Activated T-helper 2 cell treated with anti-CD3 and anti-CD28 coated beads, Interferon-gamma antibody, Interleukin-2, Interleukin-4, amounts not matched to agents 10 μg/mL and 5 μg/mL and 100 μg/mL, durations not matched to agents 14 hours and 24 hours and 36 hours (primary cell): ENCODE data around the gene TEX29. TPM values are rescaled to one million over a fixed set of nuclear protein-coding genes. Genes with fewer than 3 reads are reported as not detected.

Experiments
- DNase-seq: peaks from one replicate; pipeline ENCODE4 v3.0.0; 2021; ENCODE audit warnings: low spot score
- H3K27ac Mint-ChIP-seq: one replicate; pipeline ENCODE4 v1.8.0; 2021; ENCODE audit warnings: mixed read lengths
- H3K27me3 Mint-ChIP-seq: one replicate; pipeline ENCODE4 v1.8.0; 2021; ENCODE audit warnings: low read depth, mixed read lengths
- H3K36me3 Mint-ChIP-seq: one replicate; pipeline ENCODE4 v1.8.0; 2021; ENCODE audit warnings: low read depth, mixed read lengths
- H3K4me1 Mint-ChIP-seq: one replicate; pipeline ENCODE4 v1.8.0; 2021; ENCODE audit warnings: low read depth, mixed read lengths
- H3K4me3 Mint-ChIP-seq: one replicate; pipeline ENCODE4 v1.8.0; 2021; ENCODE audit warnings: low read depth, mild to moderate bottlenecking, moderate library complexity, mixed read lengths
- H3K9me3 Mint-ChIP-seq: one replicate; pipeline ENCODE4 v1.8.0; 2021; ENCODE audit warnings: mixed read lengths
- intact Hi-C: fragments of 100-400 bp; cut with micrococcal nuclease; formaldehyde crosslinking; loops from one replicate; pipeline ENCODE4 v1.15.1; 2023
- total RNA-seq: library from RNA; stranded (reverse); gene quantifications from 2 replicates; pipeline ENCODE4 v1.2.3, GENCODE V29; 2022

Gene TEX29
- total RNA-seq, 1 donor from 2014 or later: 0.46 TPM

GRCh38 chr13:111317571-111318345, 2.7 kb upstream of the TEX29 start:
- Mint-ChIP-seq H3K27me3 (no peaks in the 10 kb centered on the region), H3K27ac (no peak overlapping the region), H3K4me1 (no peaks in the 10 kb centered on the region), H3K9me3 (no peaks in the 10 kb centered on the region), H3K4me3 (no peak overlapping the region), H3K36me3 (peaks cover 3% of the 10 kb centered on the region)
- intact Hi-C loops: no loop called here
- no peak for DNase-seq

- Mint-ChIP-seq H3K4me3 (no peak overlapping the region), H3K9me3 (no peaks in the 10 kb centered on the region), H3K27me3 (no peaks in the 10 kb centered on the region), H3K36me3 (no peaks in the 10 kb centered on the region), H3K27ac (no peak overlapping the region), H3K4me1 (no peaks in the 10 kb centered on the region)
- intact Hi-C loops: no loop called here
- no peak for DNase-seq
Measured at GRCh38 chr13:111318386-111318785, 2.1 kb upstream of the TEX29 start.

GRCh38 chr13:111319521-111319920, 921 bp upstream of the TEX29 start:
- Mint-ChIP-seq H3K9me3 (no peaks in the 10 kb centered on the region), H3K27ac (no peak overlapping the region), H3K36me3 (no peaks in the 10 kb centered on the region), H3K4me3 (no peak overlapping the region), H3K27me3 (no peaks in the 10 kb centered on the region), H3K4me1 (peaks cover 2% of the 10 kb centered on the region)
- intact Hi-C loops: no loop called here
- DNase-seq: no peak

GRCh38 chr13:111322001-111322915, 1.8 kb downstream of the TEX29 start:
- Mint-ChIP-seq H3K36me3 (no peaks in the 10 kb centered on the region), H3K27me3 (no peaks in the 10 kb centered on the region), H3K27ac (no peak overlapping the region), H3K4me3 (no peak overlapping the region), H3K4me1 (peaks cover 2% of the 10 kb centered on the region), H3K9me3 (no peaks in the 10 kb centered on the region)
- no peak for DNase-seq
- intact Hi-C loops: no loop called here

GRCh38 chr13:111322916-111323331, 2.5 kb downstream of the TEX29 start:
- H3K4me1 Mint-ChIP-seq: peaks cover 2% of the 10 kb centered on the region
- H3K27me3 Mint-ChIP-seq: no peaks in the 10 kb centered on the region
- no peak overlapping the region for H3K27ac Mint-ChIP-seq
- no peaks in the 10 kb centered on the region for H3K9me3 Mint-ChIP-seq
- no peaks in the 10 kb centered on the region for H3K36me3 Mint-ChIP-seq
- no peak for DNase-seq
- intact Hi-C loops: no loop called here
- H3K4me3 Mint-ChIP-seq: no peak overlapping the region

GRCh38 chr13:111323549-111323948, 3.1 kb downstream of the TEX29 start:
- H3K4me3 Mint-ChIP-seq: peak overlapping the region; percentile 44
- intact Hi-C loops: no loop called here
- DNase-seq: no peak
- H3K4me1 Mint-ChIP-seq: peaks cover 2% of the 10 kb centered on the region
- H3K27me3 Mint-ChIP-seq: no peaks in the 10 kb centered on the region
- no peaks in the 10 kb centered on the region for H3K9me3 Mint-ChIP-seq
- H3K27ac Mint-ChIP-seq: no peak overlapping the region
- H3K36me3 Mint-ChIP-seq: no peaks in the 10 kb centered on the region

GRCh38 chr13:111323950-111324651, 3.7 kb downstream of the TEX29 start:
- Mint-ChIP-seq H3K9me3 (no peaks in the 10 kb centered on the region), H3K4me1 (peaks cover 2% of the 10 kb centered on the region), H3K36me3 (no peaks in the 10 kb centered on the region), H3K27me3 (no peaks in the 10 kb centered on the region), H3K27ac (no peak overlapping the region), H3K4me3 (peak overlapping the region; percentile 44)
- intact Hi-C loops: no loop called here
- no peak for DNase-seq

- no peaks in the 10 kb centered on the region for H3K9me3 Mint-ChIP-seq
- no peak overlapping the region for H3K4me3 Mint-ChIP-seq
- H3K27me3 Mint-ChIP-seq: no peaks in the 10 kb centered on the region
- no peak for DNase-seq
- H3K4me1 Mint-ChIP-seq: peaks cover 2% of the 10 kb centered on the region
- no peak overlapping the region for H3K27ac Mint-ChIP-seq
- intact Hi-C loops: no loop called here
- H3K36me3 Mint-ChIP-seq: no peaks in the 10 kb centered on the region
Measured at GRCh38 chr13:111324736-111325135, 4.3 kb downstream of the TEX29 start.

- no peaks in the 10 kb centered on the region for H3K36me3 Mint-ChIP-seq
- intact Hi-C loops: no loop called here
- H3K27ac Mint-ChIP-seq: no peak overlapping the region
- no peak for DNase-seq
- peaks cover 2% of the 10 kb centered on the region for H3K4me1 Mint-ChIP-seq
- no peaks in the 10 kb centered on the region for H3K9me3 Mint-ChIP-seq
- H3K4me3 Mint-ChIP-seq: no peak overlapping the region
- H3K27me3 Mint-ChIP-seq: no peaks in the 10 kb centered on the region
Measured at GRCh38 chr13:111325146-111325890, 4.9 kb downstream of the TEX29 start.

- intact Hi-C loops: no loop called here
- no peak overlapping the region for H3K4me3 Mint-ChIP-seq
- DNase-seq: no peak
- no peaks in the 10 kb centered on the region for H3K27me3 Mint-ChIP-seq
- H3K36me3 Mint-ChIP-seq: no peaks in the 10 kb centered on the region
- H3K4me1 Mint-ChIP-seq: peaks cover 2% of the 10 kb centered on the region
- H3K27ac Mint-ChIP-seq: no peak overlapping the region
- no peaks in the 10 kb centered on the region for H3K9me3 Mint-ChIP-seq
Measured at GRCh38 chr13:111325941-111326620, 5.6 kb downstream of the TEX29 start.

- intact Hi-C loops: no loop called here
- no peaks in the 10 kb centered on the region for H3K9me3 Mint-ChIP-seq
- no peaks in the 10 kb centered on the region for H3K36me3 Mint-ChIP-seq
- H3K27ac Mint-ChIP-seq: no peak overlapping the region
- H3K4me1 Mint-ChIP-seq: peaks cover 2% of the 10 kb centered on the region
- no peak overlapping the region for H3K4me3 Mint-ChIP-seq
- H3K27me3 Mint-ChIP-seq: no peaks in the 10 kb centered on the region
- DNase-seq: no peak
Measured at GRCh38 chr13:111326621-111326965, 6.2 kb downstream of the TEX29 start.
